GM23248 (cell line): ENCODE measurements around the gene USF3. TPM values are rescaled to one million over a fixed set of nuclear protein-coding genes. Genes with fewer than 3 reads are reported as not detected.

Source experiments
- DNase-seq: peaks from one replicate; pipeline ENCODE4 v3.0.0-alpha.2; 2015
- H2AFZ ChIP-seq: fragments of 200-600 bp; sonication (generic); 2 replicates; pipeline ENCODE4 v1.6.1; 2016; ENCODE audit warnings: antibody characterized with exemption
- H3F3A ChIP-seq: fragments of 200-600 bp; sonication (generic); 2 replicates; pipeline ENCODE4 v1.6.1; 2016; ENCODE audit warnings: mild to moderate bottlenecking, antibody characterized with exemption, mixed run types; ENCODE audit not compliant: insufficient read depth
- H3K27ac ChIP-seq: fragments of 200-600 bp; sonication (generic); 2 replicates; pipeline ENCODE4 v1.5.1; 2016; ENCODE audit warnings: mild to moderate bottlenecking
- H3K27me3 ChIP-seq: fragments of 200-600 bp; sonication (generic); replicated peaks from 2 replicates; pipeline ENCODE4 v1.6.1; 2016; ENCODE audit warnings: mild to moderate bottlenecking; ENCODE audit not compliant: insufficient read depth
- H3K36me3 ChIP-seq: fragments of 200-600 bp; sonication (generic); 2 replicates; pipeline ENCODE4 v1.6.1; 2016; ENCODE audit warnings: low read depth, mild to moderate bottlenecking
- H3K4me1 ChIP-seq: fragments of 200-600 bp; sonication (generic); 2 replicates; pipeline ENCODE4 v1.6.1; 2016; ENCODE audit warnings: mild to moderate bottlenecking; ENCODE audit not compliant: insufficient read depth
- H3K4me2 ChIP-seq: fragments of 200-600 bp; sonication (generic); one replicate; pipeline ENCODE4 v1.6.1; 2016; ENCODE audit warnings: mild to moderate bottlenecking; ENCODE audit not compliant: unreplicated experiment
- H3K4me3 ChIP-seq: fragments of 200-600 bp; sonication (generic); 2 replicates; pipeline ENCODE4 v1.5.1; 2016; ENCODE audit warnings: mild to moderate bottlenecking
- H3K79me2 ChIP-seq: fragments of 200-600 bp; sonication (generic); 2 replicates; pipeline ENCODE4 v1.6.1; 2016; ENCODE audit warnings: mild to moderate bottlenecking; ENCODE audit not compliant: insufficient read depth
- H3K9ac ChIP-seq: fragments of 200-600 bp; sonication (generic); 2 replicates; pipeline ENCODE4 v1.6.1; 2016; ENCODE audit warnings: mild to moderate bottlenecking
- H3K9me2 ChIP-seq: fragments of 200-600 bp; sonication (generic); 2 replicates; pipeline ENCODE4 v1.6.1; 2016; ENCODE audit warnings: mixed run types, mild to moderate bottlenecking, moderate library complexity; ENCODE audit not compliant: insufficient read depth
- H3K9me3 ChIP-seq: fragments of 200-600 bp; sonication (generic); one replicate; pipeline ENCODE4 v1.6.1; 2017; ENCODE audit warnings: low read depth
- H4K20me1 ChIP-seq: fragments of 200-600 bp; sonication (generic); 2 replicates; pipeline ENCODE4 v1.6.0; 2016; ENCODE audit not compliant: insufficient read depth
- EZH2 ChIP-seq: fragments of 200-600 bp; sonication (generic); IDR thresholded peaks from 2 replicates; pipeline ENCODE4 v1.6.1; 2018; ENCODE audit warnings: antibody characterized with exemption, mild to moderate bottlenecking; ENCODE audit not compliant: insufficient read depth, poor library complexity, severe bottlenecking
- EZH2phosphoT487 ChIP-seq: fragments of 200-600 bp; sonication (generic); IDR thresholded peaks from 2 replicates; pipeline ENCODE4 v1.6.1; 2018; ENCODE audit warnings: antibody characterized with exemption, moderate library complexity, mild to moderate bottlenecking, low read depth; ENCODE audit not compliant: insufficient read depth
- WGBS, 2 experiments: methylation state at CpG; one replicate each; pipeline ENCODE4 v1.1.6; 2015 to 2017; ENCODE audit warnings: low lambda C conversion rate in 2 of 2, low coverage in 1 of 2; ENCODE audit errors: missing lambda C conversion rate in 2 of 2; 5-methylcytosine and 5-hydroxymethylcytosine counted together
- in situ Hi-C: fragments of 300-500 bp; cut with MboI; formaldehyde crosslinking; loops from 2 replicates; pipeline ENCODE4 v1.15.0; 2020
- polyA plus RNA-seq: library from polyadenylated mRNA; unstranded; fragments of >200 nt; fragmentation: Nextera tagmentation; extraction: Ambion mirVana; gene quantifications from 2 replicates; pipeline ENCODE4 v1.2.1, GENCODE V29; 2016
- total RNA-seq: library from RNA; depleted of rRNA; stranded (reverse); fragments of >200 nt; shearing (Covaris generic); gene quantifications from 2 replicates; pipeline ENCODE4 v1.2.3, GENCODE V29; 2014

Gene USF3
- total and polyA plus RNA-seq, 2 experiments from 2014 or later = 3.5 to 8.1 TPM

DNA sequence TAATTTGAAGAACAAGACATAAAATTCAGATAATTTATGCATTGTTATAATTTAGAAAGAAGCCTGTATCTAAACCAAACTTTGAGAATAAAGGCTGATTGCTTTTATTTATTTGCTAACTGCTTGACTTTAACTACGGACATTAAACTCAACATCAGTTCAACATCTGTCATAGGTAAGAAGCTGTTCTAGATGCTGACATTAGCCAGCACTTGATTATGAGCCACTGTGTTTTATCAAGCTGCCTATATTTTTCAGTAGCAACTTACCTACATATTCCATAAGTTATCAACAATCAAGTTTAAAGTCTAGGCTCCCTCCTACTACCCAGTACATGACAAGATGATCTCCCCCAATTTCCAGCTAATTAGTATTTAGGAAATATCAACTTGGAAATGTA is 42.1 kb downstream of the USF3 start:
- Histone ChIP-seq H3K4me2 (no peak overlapping the region), H2AFZ (no peak overlapping the region), H3K36me3 (peaks cover 4% of the 10 kb centered on the region; the same call in 1 of the 2 replicates), H4K20me1 (no peaks in the 10 kb centered on the region), H3K9ac (no peak overlapping the region), H3K27ac (no peak overlapping the region), H3K4me3 (no peak overlapping the region), H3K27me3 (no peaks in the 10 kb centered on the region), H3K79me2 (no peaks in the 10 kb centered on the region), H3K9me2 (no peaks in the 10 kb centered on the region), H3K9me3 (no peaks in the 10 kb centered on the region), H3F3A (no peaks in the 10 kb centered on the region), H3K4me1 (no peaks in the 10 kb centered on the region)
- TF ChIP-seq EZH2phosphoT487 (no peak), EZH2 (no peak)
- WGBS, 2 experiments = 75 to 78% methylated on average over 1 of the region's 1 CpG
- DNase-seq = no peak
- in situ Hi-C loops = no loop called here

DNA sequence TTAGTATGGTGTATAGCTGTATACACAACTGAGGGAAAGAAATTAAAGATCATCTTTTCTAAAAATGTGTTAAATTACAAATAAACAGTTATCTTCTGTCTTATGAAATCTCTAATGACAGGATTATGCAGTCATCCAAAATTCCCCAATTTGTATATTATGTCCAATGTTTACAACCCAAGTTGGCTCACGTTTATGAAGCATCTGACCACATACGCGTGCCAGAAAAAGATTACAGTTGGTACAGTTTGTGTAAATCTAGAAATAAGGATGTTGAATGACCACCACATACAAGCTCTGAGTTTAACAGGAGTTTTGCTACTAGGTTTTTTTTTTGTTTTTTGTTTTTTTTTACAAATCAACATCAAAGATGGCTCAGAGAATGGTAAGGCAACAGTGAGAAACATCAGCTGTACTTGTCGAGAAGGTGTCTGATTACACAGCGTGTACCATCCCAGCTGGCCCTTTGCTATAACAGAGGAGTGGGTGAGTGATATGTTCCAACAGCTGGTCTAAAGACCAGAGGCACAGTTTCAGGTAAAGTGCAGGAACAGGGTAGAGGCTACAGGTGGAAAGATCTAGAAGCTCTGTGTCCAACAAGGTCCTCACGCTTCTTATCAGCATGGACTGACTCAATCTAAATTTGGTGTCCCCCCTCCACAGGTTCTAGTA is 47.1 kb downstream of the USF3 start:
- Histone ChIP-seq H3K9ac (no peak overlapping the region), H3K9me3 (peaks cover 10% of the 10 kb centered on the region), H3K27ac (no peak overlapping the region), H3K4me3 (no peak overlapping the region), H2AFZ (no peak overlapping the region), H3K79me2 (no peaks in the 10 kb centered on the region), H3K4me1 (no peaks in the 10 kb centered on the region), H3K27me3 (no peaks in the 10 kb centered on the region), H3K9me2 (no peaks in the 10 kb centered on the region), H3K4me2 (no peak overlapping the region), H3F3A (no peaks in the 10 kb centered on the region), H3K36me3 (no peaks in the 10 kb centered on the region), H4K20me1 (no peaks in the 10 kb centered on the region)
- no peak for DNase-seq
- WGBS, 2 experiments = 58 to 65% methylated on average over 6 of the region's 6 CpGs
- in situ Hi-C loops = no loop called here
- TF ChIP-seq EZH2phosphoT487 (no peak), EZH2 (no peak)

DNA sequence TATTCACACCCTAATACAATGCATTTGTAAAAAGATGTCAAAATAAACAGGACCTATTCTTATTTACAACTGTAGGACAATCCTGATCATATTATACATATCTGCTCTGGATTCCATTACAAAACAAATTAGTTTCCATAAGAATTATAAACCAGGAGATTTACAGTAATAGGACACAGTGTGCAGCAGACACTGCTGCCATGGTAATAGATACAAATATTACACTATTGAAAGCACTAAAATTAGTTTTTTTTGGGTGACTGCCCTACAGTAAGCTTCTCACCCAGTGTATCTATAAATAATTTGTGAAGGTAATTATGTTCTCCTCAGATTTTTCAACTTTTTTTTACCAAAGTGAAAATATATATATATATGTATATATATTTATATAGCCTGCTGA is 47.9 kb downstream of the USF3 start:
- Histone ChIP-seq H3K79me2 (no peaks in the 10 kb centered on the region), H3K4me1 (no peaks in the 10 kb centered on the region), H3F3A (no peaks in the 10 kb centered on the region), H3K27me3 (no peaks in the 10 kb centered on the region), H3K4me2 (no peak overlapping the region), H3K36me3 (no peaks in the 10 kb centered on the region), H3K4me3 (no peak overlapping the region), H3K9me3 (peaks cover 10% of the 10 kb centered on the region), H2AFZ (no peak overlapping the region), H3K9me2 (no peaks in the 10 kb centered on the region), H4K20me1 (no peaks in the 10 kb centered on the region), H3K27ac (no peak overlapping the region), H3K9ac (no peak overlapping the region)
- TF ChIP-seq EZH2 (no peak), EZH2phosphoT487 (no peak)
- DNase-seq = no peak
- in situ Hi-C loops = no loop called here

DNA sequence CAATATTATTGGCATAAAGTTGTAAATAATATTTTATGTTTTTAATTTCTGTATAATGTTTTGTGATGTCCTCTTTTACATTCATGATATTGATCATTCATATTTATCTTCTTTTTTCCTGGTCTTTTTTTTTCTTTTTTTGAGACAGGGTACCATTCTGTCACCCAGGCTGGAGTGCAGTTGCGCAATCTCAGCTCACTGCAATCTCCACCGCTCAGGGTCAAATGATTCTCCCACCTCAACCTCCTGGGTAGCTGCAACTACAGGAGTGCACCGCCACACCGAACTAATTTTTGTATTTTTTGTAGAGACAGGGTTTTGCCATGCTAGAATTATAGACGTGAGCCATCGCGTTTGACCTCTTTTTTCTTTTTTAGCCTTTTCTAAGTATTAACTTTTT is 52.9 kb downstream of the USF3 start:
- TF ChIP-seq EZH2 (no peak), EZH2phosphoT487 (no peak)
- Histone ChIP-seq H3K9me3 (peaks cover 10% of the 10 kb centered on the region), H3K9ac (no peak overlapping the region), H3K9me2 (no peaks in the 10 kb centered on the region), H4K20me1 (no peaks in the 10 kb centered on the region), H3K27ac (no peak overlapping the region), H3K4me3 (no peak overlapping the region), H3K27me3 (no peaks in the 10 kb centered on the region), H2AFZ (no peak overlapping the region), H3K36me3 (no peaks in the 10 kb centered on the region), H3K79me2 (no peaks in the 10 kb centered on the region), H3K4me2 (no peak overlapping the region), H3K4me1 (no peaks in the 10 kb centered on the region), H3F3A (no peaks in the 10 kb centered on the region)
- in situ Hi-C loops = no loop called here
- no peak for DNase-seq
- WGBS, 2 experiments = 91 to 95% methylated on average over 7 of the region's 7 CpGs

DNA sequence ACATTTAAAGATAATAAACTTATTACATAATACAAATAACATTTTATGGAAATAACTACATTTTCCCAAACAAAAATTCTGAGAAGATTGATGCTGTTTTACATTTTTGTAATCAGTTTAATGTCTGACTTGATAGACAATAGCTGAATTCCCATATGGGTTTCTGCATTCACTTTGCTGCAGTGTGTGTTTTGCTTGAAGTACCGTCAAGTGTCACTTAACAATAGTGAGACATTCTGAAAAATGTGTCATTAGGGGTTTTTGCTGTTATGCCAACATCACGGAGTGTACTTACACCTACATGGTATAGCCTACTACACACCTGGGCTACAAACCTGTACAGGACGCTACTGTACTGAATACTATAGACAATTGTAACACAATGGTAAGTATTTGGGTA is 57.5 kb downstream of the USF3 start:
- in situ Hi-C loops = no loop called here
- Histone ChIP-seq H3K27ac (no peak overlapping the region), H3K9me2 (no peaks in the 10 kb centered on the region), H2AFZ (no peak overlapping the region), H3K4me1 (no peaks in the 10 kb centered on the region), H3K9ac (no peak overlapping the region), H3K27me3 (no peaks in the 10 kb centered on the region), H3K4me3 (no peak overlapping the region), H4K20me1 (no peaks in the 10 kb centered on the region), H3K9me3 (no peaks in the 10 kb centered on the region), H3K4me2 (no peak overlapping the region), H3K36me3 (no peaks in the 10 kb centered on the region), H3F3A (no peaks in the 10 kb centered on the region), H3K79me2 (no peaks in the 10 kb centered on the region)
- no peak for DNase-seq
- WGBS, 2 experiments = 54 to 72% methylated on average over 3 of the region's 3 CpGs
- TF ChIP-seq EZH2 (no peak), EZH2phosphoT487 (no peak)
